GM12865 (cell line): Measurements from ENCODE around the gene MT1F.
A peak's percentile ranks its signal among the peaks of the same experiment; 100 is the strongest.

ENCODE experiments used
- DNase-seq: peaks from one replicate; pipeline ENCODE4 v3.0.0; 2010; ENCODE audit warnings: low read depth
- H3K4me3 ChIP-seq: 2 replicates; pipeline ENCODE4 v1.5.1; 2011; ENCODE audit warnings: mild to moderate bottlenecking, low read depth, low read length, control low read depth
- CTCF ChIP-seq: IDR thresholded peaks from 2 replicates; pipeline ENCODE4 v1.5.1; 2011; ENCODE audit warnings: low read length, control low read depth, low read depth, inconsistent platforms; ENCODE audit not compliant: insufficient read depth; ENCODE audit errors: missing control alignments

MT1F gene

GRCh38 chr16:56677474-56677873 lies 19.7 kb downstream of the MT1F start:
- DNase-seq, result no peak
- no peak overlapping the region for H3K4me3 ChIP-seq
- TF ChIP-seq CTCF, result no peak

GRCh38 chr16:56679078-56679730 lies 21.4 kb downstream of the MT1F start:
- H3K4me3 ChIP-seq, result no peak overlapping the region
- TF ChIP-seq CTCF, result no peak
- DNase-seq, result no peak

- no peak for DNase-seq
- H3K4me3 ChIP-seq, result no peak overlapping the region
- no peak for TF ChIP-seq CTCF
These were observed 22.1 kb downstream of the MT1F start for GRCh38 chr16:56679818-56680217.

GRCh38 chr16:56681939-56682702 lies 24.4 kb downstream of the MT1F start, which contains the start of gene MT1X:
MT1X (plus strand) TSS chr16:56682470; CDS start chr16:56682541, 71 bp downstream.
- no peak for TF ChIP-seq CTCF
- peak within 1 kb of the TSS; percentile 63 for H3K4me3 ChIP-seq
- DNase-seq, result peak; percentile 94

GRCh38 chr16:56682703-56683397 lies 25.1 kb downstream of the MT1F start:
- TF ChIP-seq CTCF, result no peak
- no peak for DNase-seq
- peak overlapping the region; percentile 63 for H3K4me3 ChIP-seq

- no peak for DNase-seq
- no peak for TF ChIP-seq CTCF
- no peak overlapping the region for H3K4me3 ChIP-seq
These were observed 25.8 kb downstream of the MT1F start for GRCh38 chr16:56683424-56684172.
